ENCODE measurements around the gene OR10G4.

The OR10G4 gene, protein sequence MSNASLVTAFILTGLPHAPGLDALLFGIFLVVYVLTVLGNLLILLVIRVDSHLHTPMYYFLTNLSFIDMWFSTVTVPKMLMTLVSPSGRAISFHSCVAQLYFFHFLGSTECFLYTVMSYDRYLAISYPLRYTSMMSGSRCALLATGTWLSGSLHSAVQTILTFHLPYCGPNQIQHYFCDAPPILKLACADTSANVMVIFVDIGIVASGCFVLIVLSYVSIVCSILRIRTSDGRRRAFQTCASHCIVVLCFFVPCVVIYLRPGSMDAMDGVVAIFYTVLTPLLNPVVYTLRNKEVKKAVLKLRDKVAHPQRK

GRCh38 chr11:124012697-124013096 is at the start of gene OR10G4:
TSS of gene OR10G4 (plus strand) at chr11:124012997. CDS start at chr11:124015575, 2,578 bp downstream.
- H3K27me3 ChIP-seq, result no peaks in the 10 kb centered on the region
- no peak within 1 kb of the TSS for H3K27ac ChIP-seq
- TF ChIP-seq, protein P1, sequence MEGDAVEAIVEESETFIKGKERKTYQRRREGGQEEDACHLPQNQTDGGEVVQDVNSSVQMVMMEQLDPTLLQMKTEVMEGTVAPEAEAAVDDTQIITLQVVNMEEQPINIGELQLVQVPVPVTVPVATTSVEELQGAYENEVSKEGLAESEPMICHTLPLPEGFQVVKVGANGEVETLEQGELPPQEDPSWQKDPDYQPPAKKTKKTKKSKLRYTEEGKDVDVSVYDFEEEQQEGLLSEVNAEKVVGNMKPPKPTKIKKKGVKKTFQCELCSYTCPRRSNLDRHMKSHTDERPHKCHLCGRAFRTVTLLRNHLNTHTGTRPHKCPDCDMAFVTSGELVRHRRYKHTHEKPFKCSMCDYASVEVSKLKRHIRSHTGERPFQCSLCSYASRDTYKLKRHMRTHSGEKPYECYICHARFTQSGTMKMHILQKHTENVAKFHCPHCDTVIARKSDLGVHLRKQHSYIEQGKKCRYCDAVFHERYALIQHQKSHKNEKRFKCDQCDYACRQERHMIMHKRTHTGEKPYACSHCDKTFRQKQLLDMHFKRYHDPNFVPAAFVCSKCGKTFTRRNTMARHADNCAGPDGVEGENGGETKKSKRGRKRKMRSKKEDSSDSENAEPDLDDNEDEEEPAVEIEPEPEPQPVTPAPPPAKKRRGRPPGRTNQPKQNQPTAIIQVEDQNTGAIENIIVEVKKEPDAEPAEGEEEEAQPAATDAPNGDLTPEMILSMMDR (IDR thresholded peaks at IDR 0.05), result no peak
- H3K36me3 ChIP-seq, result no peaks in the 10 kb centered on the region
- no peaks in the 10 kb centered on the region for H3K9me3 ChIP-seq
- no peaks in the 10 kb centered on the region for H3K4me1 ChIP-seq (ENCODE audit: control insufficient read depth in 1 of 2, insufficient read depth in 1 of 2, low read depth in 1 of 2, low read length in 1 of 2)
- no peak within 1 kb of the TSS for H3K4me3 ChIP-seq (ENCODE audit: low read depth in 1 of 2, low read length in 1 of 2)

- H3K27me3 ChIP-seq, result no peaks in the 10 kb centered on the region
- H3K4me1 ChIP-seq (ENCODE audit: control insufficient read depth in 1 of 2, insufficient read depth in 1 of 2, low read depth in 1 of 2, low read length in 1 of 2), result no peaks in the 10 kb centered on the region
- no peaks in the 10 kb centered on the region for H3K9me3 ChIP-seq
- no peaks in the 10 kb centered on the region for H3K36me3 ChIP-seq
- TF ChIP-seq, protein P1 (IDR thresholded peaks at IDR 0.05), result no peak
- H3K27ac ChIP-seq, result no peak overlapping the region
- no peak overlapping the region for H3K4me3 ChIP-seq (ENCODE audit: low read depth in 1 of 2, low read length in 1 of 2)
Measured at GRCh38 chr11:123973816-123974215, 39.0 kb upstream of the OR10G4 start.

GRCh38 chr11:123976770-123977560 is 35.8 kb upstream of the OR10G4 start:
- no peaks in the 10 kb centered on the region for H3K36me3 ChIP-seq
- H3K9me3 ChIP-seq, result no peaks in the 10 kb centered on the region
- H3K4me1 ChIP-seq (ENCODE audit: control insufficient read depth in 1 of 2, insufficient read depth in 1 of 2, low read depth in 1 of 2, low read length in 1 of 2), result no peaks in the 10 kb centered on the region
- no peak overlapping the region for H3K27ac ChIP-seq
- TF ChIP-seq, protein P1 (IDR thresholded peaks at IDR 0.05), result no peak
- H3K27me3 ChIP-seq, result no peaks in the 10 kb centered on the region
- H3K4me3 ChIP-seq (ENCODE audit: low read depth in 1 of 2, low read length in 1 of 2), result no peak overlapping the region

- Histone ChIP-seq H3K27ac (no peak within 1 kb of the TSS), H3K4me3 (ENCODE audit: low read depth in 1 of 2, low read length in 1 of 2) (no peak within 1 kb of the TSS), H3K36me3 (no peaks in the 10 kb centered on the region), H3K4me1 (ENCODE audit: control insufficient read depth in 1 of 2, insufficient read depth in 1 of 2, low read depth in 1 of 2, low read length in 1 of 2) (no peaks in the 10 kb centered on the region), H3K27me3 (no peaks in the 10 kb centered on the region), H3K9me3 (no peaks in the 10 kb centered on the region)
- TF ChIP-seq, protein P1 (IDR thresholded peaks at IDR 0.05), result no peak
Measured at GRCh38 chr11:123977731-123978347, 35.0 kb upstream of the OR10G4 start, which contains the start of gene OR10S1. TSS of gene OR10S1 (minus strand) at chr11:123977781. CDS start at chr11:123977664, 117 bp downstream.

DNA sequence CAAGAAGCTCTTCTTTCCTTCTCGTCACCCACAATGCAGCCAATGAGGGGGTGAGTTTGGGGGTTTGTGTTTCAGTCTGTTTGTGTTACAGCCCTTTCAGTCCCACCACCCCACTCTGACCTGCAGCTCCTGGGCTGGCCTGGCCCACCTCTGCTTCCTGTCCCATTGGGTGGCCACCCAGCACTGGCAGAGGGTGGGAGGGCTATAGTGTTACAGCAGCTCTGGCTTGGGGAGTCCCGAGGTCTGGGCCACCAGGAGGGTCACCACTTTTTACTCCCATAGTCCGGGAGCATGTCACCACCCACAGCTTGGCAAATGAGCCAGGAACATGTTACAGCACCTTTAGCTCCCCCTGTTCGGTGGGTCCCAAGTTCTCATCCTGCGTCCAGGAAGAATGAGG is 33.5 kb upstream of the OR10G4 start:
- H3K27ac ChIP-seq, result no peak overlapping the region
- no peaks in the 10 kb centered on the region for H3K9me3 ChIP-seq
- no peaks in the 10 kb centered on the region for H3K36me3 ChIP-seq
- TF ChIP-seq, protein P1 (IDR thresholded peaks at IDR 0.05), result no peak
- H3K27me3 ChIP-seq, result no peaks in the 10 kb centered on the region
- no peaks in the 10 kb centered on the region for H3K4me1 ChIP-seq (ENCODE audit: control insufficient read depth in 1 of 2, insufficient read depth in 1 of 2, low read depth in 1 of 2, low read length in 1 of 2)
- H3K4me3 ChIP-seq (ENCODE audit: low read depth in 1 of 2, low read length in 1 of 2), result no peak overlapping the region
